HFFc6 (cell line): ENCODE data around the gene SLCO4C1. TPM values are rescaled to one million over a fixed set of nuclear protein-coding genes. Genes with fewer than 3 reads are reported as not detected.

Experiments
- DNase-seq: peaks from one replicate; pipeline ENCODE4 v3.0.0-alpha.2; 2018
- H3K27ac Mint-ChIP-seq: 2 replicates; pipeline ENCODE4 v1.8.0; 2020; ENCODE audit warnings: mild to moderate bottlenecking, mixed read lengths
- H3K27me3 Mint-ChIP-seq: 2 replicates; pipeline ENCODE4 v1.8.0; 2021; ENCODE audit warnings: mild to moderate bottlenecking, moderate library complexity, mixed read lengths; ENCODE audit not compliant: insufficient read depth
- H3K36me3 Mint-ChIP-seq: 2 replicates; pipeline ENCODE4 v1.8.0; 2021; ENCODE audit warnings: low read depth, mixed read lengths
- H3K4me1 Mint-ChIP-seq: 2 replicates; pipeline ENCODE4 v1.8.0; 2020; ENCODE audit warnings: low read depth, mixed read lengths
- H3K4me3 Mint-ChIP-seq: 2 replicates; pipeline ENCODE4 v1.8.0; 2020; ENCODE audit warnings: mild to moderate bottlenecking, moderate library complexity, mixed read lengths
- H3K9me3 Mint-ChIP-seq: 2 replicates; pipeline ENCODE4 v1.8.0; 2020; ENCODE audit warnings: mild to moderate bottlenecking, mixed read lengths
- total RNA-seq, 6 experiments: library from RNA; stranded (reverse); fragmentation: NEBNext Ultra II Directional; extraction: Animal tissue kit (Norgen Biotek cat#: 25700); gene quantifications; 2 replicates in 1 of 6; 3 replicates in 5 of 6; pipeline ENCODE4 v1.2.3, GENCODE V29; 2021
- TF ChIP-seq, protein P1 (sequence below): fragments of 200-600 bp; sonication (generic); IDR thresholded peaks from 2 replicates; pipeline ENCODE4 v1.5.0; 2021; ENCODE audit warnings: antibody characterized with exemption, mild to moderate bottlenecking

Gene SLCO4C1
- total RNA-seq, 6 experiments from 2014 or later = not detected

DNA sequence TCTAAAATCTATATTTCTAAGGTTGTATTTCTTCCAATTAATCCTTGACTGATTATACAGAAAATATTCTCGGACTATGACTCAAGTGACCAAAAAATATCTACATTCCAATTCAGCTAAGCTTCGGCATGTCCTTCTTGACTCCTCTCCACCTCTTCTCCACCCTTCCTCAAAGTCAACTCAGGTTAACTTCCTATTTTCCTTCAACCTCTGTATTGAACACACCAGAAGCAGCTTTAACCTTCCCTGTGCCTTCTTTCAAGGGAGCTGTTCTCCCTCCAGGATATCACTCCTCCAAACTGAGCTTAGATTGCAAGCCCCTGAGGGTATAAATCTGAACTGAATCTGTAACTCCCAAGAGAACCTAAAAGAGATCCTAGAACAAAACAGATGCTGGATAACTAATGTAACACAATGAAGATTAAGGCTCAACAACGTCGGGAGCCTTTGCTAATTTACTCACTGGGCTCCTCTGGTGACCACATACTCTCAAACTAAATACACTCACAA lies 1.1 kb downstream of the SLCO4C1 start:
- Mint-ChIP-seq H3K27ac (no peak overlapping the region), H3K27me3 (peaks cover 2% of the 10 kb centered on the region; the same call in 1 of the 2 replicates), H3K36me3 (no peaks in the 10 kb centered on the region), H3K9me3 (peaks cover 9% of the 10 kb centered on the region; the same call in 1 of the 2 replicates), H3K4me1 (no peaks in the 10 kb centered on the region), H3K4me3 (no peak overlapping the region)
- DNase-seq = no peak
- TF ChIP-seq, protein P1, sequence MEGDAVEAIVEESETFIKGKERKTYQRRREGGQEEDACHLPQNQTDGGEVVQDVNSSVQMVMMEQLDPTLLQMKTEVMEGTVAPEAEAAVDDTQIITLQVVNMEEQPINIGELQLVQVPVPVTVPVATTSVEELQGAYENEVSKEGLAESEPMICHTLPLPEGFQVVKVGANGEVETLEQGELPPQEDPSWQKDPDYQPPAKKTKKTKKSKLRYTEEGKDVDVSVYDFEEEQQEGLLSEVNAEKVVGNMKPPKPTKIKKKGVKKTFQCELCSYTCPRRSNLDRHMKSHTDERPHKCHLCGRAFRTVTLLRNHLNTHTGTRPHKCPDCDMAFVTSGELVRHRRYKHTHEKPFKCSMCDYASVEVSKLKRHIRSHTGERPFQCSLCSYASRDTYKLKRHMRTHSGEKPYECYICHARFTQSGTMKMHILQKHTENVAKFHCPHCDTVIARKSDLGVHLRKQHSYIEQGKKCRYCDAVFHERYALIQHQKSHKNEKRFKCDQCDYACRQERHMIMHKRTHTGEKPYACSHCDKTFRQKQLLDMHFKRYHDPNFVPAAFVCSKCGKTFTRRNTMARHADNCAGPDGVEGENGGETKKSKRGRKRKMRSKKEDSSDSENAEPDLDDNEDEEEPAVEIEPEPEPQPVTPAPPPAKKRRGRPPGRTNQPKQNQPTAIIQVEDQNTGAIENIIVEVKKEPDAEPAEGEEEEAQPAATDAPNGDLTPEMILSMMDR = no peak

GRCh38 chr5:102290004-102290403 lies 6.1 kb downstream of the SLCO4C1 start:
- H3K4me3 Mint-ChIP-seq = no peak overlapping the region
- no peaks in the 10 kb centered on the region for H3K4me1 Mint-ChIP-seq
- no peak overlapping the region for H3K27ac Mint-ChIP-seq
- no peak for DNase-seq
- TF ChIP-seq, protein P1 = no peak
- H3K27me3 Mint-ChIP-seq = peaks cover 2% of the 10 kb centered on the region
- peaks cover 21% of the 10 kb centered on the region for H3K9me3 Mint-ChIP-seq
- no peaks in the 10 kb centered on the region; the same call in 1 of the 2 replicates for H3K36me3 Mint-ChIP-seq

DNA sequence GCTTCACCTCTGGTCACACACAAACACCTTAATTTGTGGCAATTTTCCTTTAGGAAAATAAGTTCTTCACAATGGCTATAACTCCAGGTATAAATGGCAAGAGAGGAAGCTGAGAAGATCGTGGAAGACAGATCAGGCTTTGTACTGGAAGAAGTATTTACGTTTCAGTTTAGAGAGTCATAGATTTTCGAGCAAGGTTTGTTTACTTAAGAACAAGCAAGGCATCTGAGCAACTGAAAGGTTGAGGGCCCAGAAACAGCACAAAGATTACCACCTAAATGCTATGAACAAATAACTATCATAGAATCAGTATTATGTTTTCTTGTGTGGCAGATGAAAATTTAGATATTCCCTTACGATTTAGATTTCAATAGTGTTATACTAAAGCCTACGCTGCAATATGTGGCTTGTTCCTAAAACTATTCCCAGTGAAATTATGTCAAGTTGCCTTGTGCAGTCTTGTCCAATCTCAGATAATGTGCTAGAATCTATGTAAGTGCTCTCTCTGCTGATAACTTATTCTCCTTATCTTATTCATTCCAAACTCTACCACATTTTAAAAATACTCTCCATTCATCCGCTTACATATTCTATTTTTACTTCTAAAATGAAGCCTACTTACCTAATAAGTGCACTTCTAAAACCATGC lies 6.7 kb downstream of the SLCO4C1 start:
- Mint-ChIP-seq H3K36me3 (no peaks in the 10 kb centered on the region; the same call in 1 of the 2 replicates), H3K27ac (no peak overlapping the region), H3K27me3 (no peaks in the 10 kb centered on the region; the same call in 1 of the 2 replicates), H3K4me3 (no peak overlapping the region), H3K4me1 (no peaks in the 10 kb centered on the region), H3K9me3 (peaks cover 18% of the 10 kb centered on the region)
- no peak for DNase-seq
- TF ChIP-seq, protein P1 = no peak

- H3K4me3 Mint-ChIP-seq = no peak overlapping the region
Observed at GRCh38 chr5:102288630-102289029, 7.5 kb downstream of the SLCO4C1 start.

DNA sequence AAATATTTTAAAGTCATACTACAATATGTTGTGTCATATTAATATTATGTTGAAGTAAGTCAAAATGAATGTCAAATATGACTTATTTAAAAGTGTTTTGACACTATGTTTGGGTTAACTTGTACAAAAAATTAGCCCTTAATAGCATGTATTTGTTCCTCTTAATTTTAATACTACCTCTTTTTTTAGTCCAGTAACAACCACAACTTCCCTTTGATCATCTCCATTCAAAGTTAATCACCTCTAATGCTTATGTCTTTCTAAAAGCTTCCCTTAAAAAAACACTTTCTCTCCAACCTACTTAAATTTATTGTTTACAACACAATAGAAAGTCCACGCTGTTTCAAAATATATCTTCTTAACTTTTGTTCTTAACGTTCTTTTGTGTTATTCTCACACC lies 9.6 kb downstream of the SLCO4C1 start:
- DNase-seq = no peak
- H3K9me3 Mint-ChIP-seq = peaks cover 18% of the 10 kb centered on the region
- no peaks in the 10 kb centered on the region; the same call in 1 of the 2 replicates for H3K27me3 Mint-ChIP-seq
- H3K36me3 Mint-ChIP-seq = no peaks in the 10 kb centered on the region; the same call in 1 of the 2 replicates
- H3K4me1 Mint-ChIP-seq = no peaks in the 10 kb centered on the region
- H3K27ac Mint-ChIP-seq = no peak overlapping the region
- H3K4me3 Mint-ChIP-seq = no peak overlapping the region
- TF ChIP-seq, protein P1 = no peak

More at GRCh38 chr5:102288630-102289029, 7.5 kb downstream of the SLCO4C1 start:
- TF ChIP-seq, protein P1 = no peak
- Mint-ChIP-seq H3K36me3 (no peaks in the 10 kb centered on the region; the same call in 1 of the 2 replicates), H3K27me3 (no peaks in the 10 kb centered on the region; the same call in 1 of the 2 replicates), H3K9me3 (peaks cover 18% of the 10 kb centered on the region), H3K4me1 (no peaks in the 10 kb centered on the region), H3K27ac (no peak overlapping the region)
- no peak for DNase-seq
